RWPE1 (cell line): ENCODE data around the gene MINK1.
"Not testable (repeated sequence)": the region's sequence is repeated elsewhere in the genome, so short reads cannot be mapped to it uniquely, and the experiment has no call there.

ENCODE experiments used
- CTCF ChIA-PET: fragments of 350-600 bp; sonication (Branson Sonifier 250); formaldehyde crosslinking; extraction: SDS; loops from one replicate; lab custom pipeline; 2021; lab: Yijun Ruan, JAX
- POLR2A ChIA-PET: fragments of 400-600 bp; formaldehyde crosslinking; extraction: SDS; loops from one replicate; lab custom pipeline; 2020; ENCODE audit warnings: antibody characterized with exemption; ENCODE audit not compliant: low non-redundant PET; lab: Yijun Ruan, JAX
- DNase-seq: peaks from one replicate; pipeline ENCODE4 v3.0.0; 2012; ENCODE audit warnings: low spot score
- H3K27ac ChIP-seq: fragments of 450-650 bp; 2 replicates; pipeline ENCODE4 v1.5.1; 2017
- TF ChIP-seq, protein P1 (sequence below): fragments of 450-650 bp; conservative IDR thresholded peaks from 2 replicates; pipeline ENCODE4 v1.5.1; 2017; ENCODE audit warnings: low read depth, mild to moderate bottlenecking

The MINK1 gene

DNA sequence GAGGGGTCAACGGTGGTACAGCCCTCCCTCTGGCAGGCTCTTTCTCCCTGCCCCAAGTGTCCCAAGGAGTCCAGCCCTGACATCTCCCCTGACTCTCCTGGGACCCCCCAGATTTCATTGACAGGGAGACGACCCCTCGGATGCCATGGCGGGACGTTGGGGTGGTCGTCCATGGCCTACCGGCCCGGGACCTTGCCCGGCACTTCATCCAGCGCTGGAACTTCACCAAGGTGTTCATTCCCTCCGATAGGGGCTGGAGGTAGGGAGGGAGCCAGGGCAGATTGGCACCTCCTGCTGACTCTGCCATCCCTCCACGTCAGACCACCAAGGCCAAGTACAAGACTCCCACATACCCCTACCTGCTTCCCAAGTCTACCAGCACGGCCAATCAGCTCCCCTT, 16.3 kb upstream of the MINK1 start:
- TF ChIP-seq, protein P1, sequence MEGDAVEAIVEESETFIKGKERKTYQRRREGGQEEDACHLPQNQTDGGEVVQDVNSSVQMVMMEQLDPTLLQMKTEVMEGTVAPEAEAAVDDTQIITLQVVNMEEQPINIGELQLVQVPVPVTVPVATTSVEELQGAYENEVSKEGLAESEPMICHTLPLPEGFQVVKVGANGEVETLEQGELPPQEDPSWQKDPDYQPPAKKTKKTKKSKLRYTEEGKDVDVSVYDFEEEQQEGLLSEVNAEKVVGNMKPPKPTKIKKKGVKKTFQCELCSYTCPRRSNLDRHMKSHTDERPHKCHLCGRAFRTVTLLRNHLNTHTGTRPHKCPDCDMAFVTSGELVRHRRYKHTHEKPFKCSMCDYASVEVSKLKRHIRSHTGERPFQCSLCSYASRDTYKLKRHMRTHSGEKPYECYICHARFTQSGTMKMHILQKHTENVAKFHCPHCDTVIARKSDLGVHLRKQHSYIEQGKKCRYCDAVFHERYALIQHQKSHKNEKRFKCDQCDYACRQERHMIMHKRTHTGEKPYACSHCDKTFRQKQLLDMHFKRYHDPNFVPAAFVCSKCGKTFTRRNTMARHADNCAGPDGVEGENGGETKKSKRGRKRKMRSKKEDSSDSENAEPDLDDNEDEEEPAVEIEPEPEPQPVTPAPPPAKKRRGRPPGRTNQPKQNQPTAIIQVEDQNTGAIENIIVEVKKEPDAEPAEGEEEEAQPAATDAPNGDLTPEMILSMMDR: no peak
- no peak for DNase-seq
- H3K27ac ChIP-seq: no peak overlapping the region
- CTCF ChIA-PET: no interaction called here
- POLR2A ChIA-PET: interaction anchor here (1.0 kb wide), 1 partner anchor 10 kb away, joined by 4 read pairs; the partner anchor contains the start of gene PLD2

DNA sequence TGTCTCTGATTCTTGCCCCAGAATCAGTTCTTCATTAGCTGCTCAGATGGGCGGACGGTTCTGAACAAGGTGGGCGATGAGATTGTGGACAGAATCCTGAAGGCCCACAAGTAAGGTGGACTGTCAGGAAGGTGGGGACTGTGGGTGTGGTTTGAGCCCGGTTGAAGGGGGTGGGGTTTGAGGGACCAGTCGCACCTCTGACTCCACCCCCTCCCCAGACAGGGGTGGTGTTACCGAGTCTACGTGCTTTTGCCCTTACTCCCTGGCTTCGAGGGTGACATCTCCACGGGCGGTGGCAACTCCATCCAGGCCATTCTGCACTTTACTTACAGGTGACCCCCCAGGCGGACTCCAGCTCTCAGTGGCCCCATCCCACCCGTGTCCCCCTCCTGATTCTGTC, 14.9 kb upstream of the MINK1 start:
- TF ChIP-seq, protein P1: no peak
- POLR2A ChIA-PET: no interaction called here
- CTCF ChIA-PET: interaction anchor here (1.5 kb wide), 1 partner anchor 9 kb away, joined by 6 read pairs; no protein-coding TSS in a partner anchor
- H3K27ac ChIP-seq: no peak overlapping the region
- no peak for DNase-seq

DNA sequence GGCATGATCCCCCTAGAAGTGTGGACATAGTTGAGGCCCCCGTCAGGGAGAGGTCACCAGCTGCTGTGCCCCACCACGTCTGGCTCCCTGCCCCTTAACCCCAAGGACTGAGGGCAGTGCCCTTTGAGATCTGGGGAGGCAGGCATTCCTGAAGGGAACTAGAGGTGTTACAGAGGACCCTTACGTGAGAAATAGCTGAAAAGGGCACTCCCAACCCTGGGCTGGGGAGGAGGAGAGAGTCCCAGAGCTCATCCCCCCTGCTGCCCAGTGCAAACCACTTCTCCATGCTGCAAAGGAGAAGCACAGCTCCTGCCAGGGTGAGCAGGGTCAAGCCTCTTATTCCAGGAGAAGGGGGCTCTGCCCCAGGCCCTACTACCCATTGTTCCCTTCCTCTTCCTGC, 10.3 kb upstream of the MINK1 start:
- CTCF ChIA-PET: no interaction called here
- DNase-seq: no peak

DNA sequence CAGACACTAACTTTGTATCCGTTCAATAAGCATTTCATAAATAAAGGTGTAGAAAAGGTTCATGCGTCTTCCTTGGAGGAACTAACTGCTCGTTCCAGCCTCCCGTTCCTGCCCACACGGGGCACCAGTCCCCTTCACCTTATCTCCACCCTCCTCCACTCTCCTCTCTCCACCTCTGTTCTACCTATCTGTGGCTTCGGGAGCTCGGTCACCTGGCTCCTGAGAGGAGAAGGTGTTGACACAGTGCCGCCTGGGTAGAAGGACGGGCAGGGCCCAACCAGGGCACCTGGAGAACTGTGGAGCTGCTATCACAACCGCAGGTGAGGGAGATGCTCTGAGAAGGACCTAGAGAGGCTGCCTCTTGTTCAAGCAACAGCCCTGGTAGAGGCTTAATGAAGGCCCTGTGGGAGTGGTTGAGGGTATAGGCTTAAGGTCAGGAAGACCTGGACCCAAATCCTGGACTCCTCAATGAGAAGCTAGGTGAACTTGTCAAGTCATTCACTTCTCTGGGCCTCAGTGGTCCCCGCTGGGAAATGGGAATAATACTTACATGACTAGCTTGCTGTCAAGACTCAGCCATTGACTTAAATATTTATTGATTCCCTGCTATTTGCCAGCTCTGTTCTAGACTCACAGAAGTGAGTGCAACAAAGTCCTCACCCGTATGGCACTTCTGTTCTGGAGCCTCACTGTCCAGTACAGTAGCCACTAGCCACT, 9.6 kb upstream of the MINK1 start:
- no peak for DNase-seq
- ChIA-PET CTCF (interaction anchor here (0.7 kb wide), 1 partner anchor 32 kb away, joined by 3 read pairs; no protein-coding TSS in a partner anchor), POLR2A (interaction anchor here (0.5 kb wide), 1 partner anchor 29 kb away, joined by 8 read pairs; no protein-coding TSS in a partner anchor)
- peak overlapping the region; percentile 39 for H3K27ac ChIP-seq
- TF ChIP-seq, protein P1: no peak

More for the DNA sequence above, 10.3 kb upstream of the MINK1 start:
- POLR2A ChIA-PET: interaction anchor here (0.6 kb wide), 1 partner anchor 25 kb away, joined by 3 read pairs; no protein-coding TSS in a partner anchor
- TF ChIP-seq, protein P1: no peak
- peak overlapping the region; percentile 39 for H3K27ac ChIP-seq

DNA sequence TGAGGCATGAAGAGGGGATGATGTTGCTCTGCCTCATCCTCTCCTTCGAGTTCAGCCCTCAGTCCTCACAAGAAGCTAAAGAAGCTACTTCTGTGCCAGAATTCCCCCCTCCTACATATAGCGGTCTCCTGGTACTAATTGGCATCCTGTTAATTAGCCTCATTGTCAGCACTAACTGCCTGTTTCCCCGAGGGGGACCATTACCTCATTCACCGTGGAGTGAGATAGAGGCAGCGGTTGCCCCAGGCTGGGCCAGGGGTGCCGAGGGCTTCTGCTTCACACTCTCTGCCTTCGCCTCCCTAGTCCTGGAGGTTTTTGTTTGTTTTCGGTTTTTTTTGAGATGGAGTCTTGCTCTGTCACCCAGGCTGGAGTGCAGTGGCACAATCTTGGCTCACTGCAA, 5.7 kb upstream of the MINK1 start:
- H3K27ac ChIP-seq: no peak overlapping the region
- ChIA-PET CTCF (no interaction called here), POLR2A (interaction anchor here (0.5 kb wide), 1 partner anchor 31 kb away, joined by 3 read pairs; the partner anchor contains the start of gene PSMB6)
- TF ChIP-seq, protein P1: no peak
- DNase-seq: no peak

DNA sequence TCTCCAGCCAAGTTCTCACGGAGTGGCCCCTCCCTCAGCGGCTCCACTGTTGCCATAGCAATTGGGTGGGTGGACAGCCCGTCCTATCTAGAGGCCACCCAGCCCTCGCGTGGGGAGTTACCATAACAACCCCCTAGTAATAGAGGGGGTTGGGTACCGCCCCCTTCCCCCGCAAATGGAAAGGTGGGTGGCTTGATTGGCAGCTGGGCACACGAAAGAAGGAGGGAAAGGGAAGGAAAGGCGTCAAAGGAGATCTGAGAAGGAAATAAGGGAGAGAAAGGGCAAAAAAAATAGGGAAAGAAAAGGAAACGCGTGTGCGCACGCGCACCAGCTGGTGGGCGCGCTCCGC, 337 bp upstream of the MINK1 start:
- CTCF ChIA-PET, POLR2A ChIA-PET, DNase-seq: not testable (repeated sequence)
- H3K27ac ChIP-seq: peak overlapping the region; percentile 92
